A673 (cell line): Measurements from ENCODE around the gene RABGAP1L. TPM values are rescaled to one million over a fixed set of nuclear protein-coding genes. Genes with fewer than 3 reads are reported as not detected.

ENCODE experiments used
- BruUV-seq: library from RNA; stranded (reverse); fragments of 400-500 nt; replicated peaks from 2 replicates; lab custom pipeline; 2021; lab: Mats Ljungman, UMichigan
- CTCF ChIA-PET: fragments of 300-600 bp; sonication (Branson Sonifier 250); formaldehyde crosslinking; loops from one replicate; lab custom pipeline; 2022; ENCODE audit warnings: antibody characterized with exemption; lab: Charles Lee
- POLR2A ChIA-PET: fragments of 300-600 bp; sonication (Branson Sonifier 250); formaldehyde crosslinking; loops from one replicate; lab custom pipeline; 2022; ENCODE audit warnings: antibody characterized with exemption; ENCODE audit not compliant: low non-redundant PET; lab: Charles Lee
- DNase-seq: peaks from one replicate; pipeline ENCODE4 v3.0.0-alpha.2; 2015; ENCODE audit warnings: low spot score
- H3K27ac ChIP-seq: fragments of 200-600 bp; sonication (generic); 2 replicates; pipeline ENCODE4 v1.5.1; 2016; ENCODE audit warnings: mixed run types, low read depth, mild to moderate bottlenecking, mixed read lengths, antibody characterized with exemption, low read length; ENCODE audit not compliant: poor library complexity, severe bottlenecking
- H3K27me3 ChIP-seq: fragments of 200-600 bp; sonication (generic); replicated peaks from 2 replicates; pipeline ENCODE4 v1.6.1; 2017; ENCODE audit warnings: mixed run types, low read depth, mild to moderate bottlenecking, mixed read lengths, antibody characterized with exemption, low read length; ENCODE audit not compliant: insufficient read depth, poor library complexity
- H3K36me3 ChIP-seq: fragments of 200-600 bp; sonication (generic); 2 replicates; pipeline ENCODE4 v1.6.1; 2016; ENCODE audit warnings: mixed run types, mild to moderate bottlenecking, mixed read lengths, antibody characterized with exemption, low read length; ENCODE audit not compliant: insufficient read depth, poor library complexity, severe bottlenecking
- H3K4me1 ChIP-seq: fragments of 200-600 bp; sonication (generic); 2 replicates; pipeline ENCODE4 v1.6.1; 2017; ENCODE audit warnings: mixed run types, mild to moderate bottlenecking, mixed read lengths, antibody characterized with exemption, low read length; ENCODE audit not compliant: insufficient read depth, poor library complexity, severe bottlenecking
- H3K4me3 ChIP-seq: fragments of 200-600 bp; sonication (generic); 2 replicates; pipeline ENCODE4 v1.5.1; 2016; ENCODE audit warnings: low read depth, mixed run types, mild to moderate bottlenecking, mixed read lengths, low read length; ENCODE audit not compliant: poor library complexity, severe bottlenecking
- H3K9me3 ChIP-seq: fragments of 200-600 bp; sonication (generic); 2 replicates; pipeline ENCODE4 v1.6.1; 2016; ENCODE audit warnings: mixed run types, low read depth, mild to moderate bottlenecking, mixed read lengths, antibody characterized with exemption, low read length; ENCODE audit not compliant: poor library complexity, severe bottlenecking
- CTCF ChIP-seq: fragments of 300-800, 200-600 bp; sonication (generic); conservative IDR thresholded peaks from 2 replicates; pipeline ENCODE4 v1.5.1; 2017; ENCODE audit warnings: low read depth, mild to moderate bottlenecking, antibody characterized with exemption, low read length, moderate library complexity, mixed read lengths
- EZH2 ChIP-seq: fragments of 200-600 bp; sonication (generic); IDR thresholded peaks from 2 replicates; pipeline ENCODE4 v1.6.1; 2017; ENCODE audit warnings: borderline replicate concordance, low read depth, mild to moderate bottlenecking, mixed read lengths, antibody characterized with exemption, low read length; ENCODE audit not compliant: poor library complexity, severe bottlenecking
- intact Hi-C: fragments of 100-400 bp; cut with micrococcal nuclease; formaldehyde crosslinking; loops from one replicate; pipeline ENCODE4 v1.10.0; 2022; ENCODE audit not compliant: unreplicated experiment
- total RNA-seq: library from RNA; stranded (reverse); gene quantifications from 2 replicates; pipeline ENCODE4 v1.2.3, GENCODE V29; 2021

Gene RABGAP1L
- total RNA-seq, 1 experiment from 2014 or later = 19.3 TPM

DNA sequence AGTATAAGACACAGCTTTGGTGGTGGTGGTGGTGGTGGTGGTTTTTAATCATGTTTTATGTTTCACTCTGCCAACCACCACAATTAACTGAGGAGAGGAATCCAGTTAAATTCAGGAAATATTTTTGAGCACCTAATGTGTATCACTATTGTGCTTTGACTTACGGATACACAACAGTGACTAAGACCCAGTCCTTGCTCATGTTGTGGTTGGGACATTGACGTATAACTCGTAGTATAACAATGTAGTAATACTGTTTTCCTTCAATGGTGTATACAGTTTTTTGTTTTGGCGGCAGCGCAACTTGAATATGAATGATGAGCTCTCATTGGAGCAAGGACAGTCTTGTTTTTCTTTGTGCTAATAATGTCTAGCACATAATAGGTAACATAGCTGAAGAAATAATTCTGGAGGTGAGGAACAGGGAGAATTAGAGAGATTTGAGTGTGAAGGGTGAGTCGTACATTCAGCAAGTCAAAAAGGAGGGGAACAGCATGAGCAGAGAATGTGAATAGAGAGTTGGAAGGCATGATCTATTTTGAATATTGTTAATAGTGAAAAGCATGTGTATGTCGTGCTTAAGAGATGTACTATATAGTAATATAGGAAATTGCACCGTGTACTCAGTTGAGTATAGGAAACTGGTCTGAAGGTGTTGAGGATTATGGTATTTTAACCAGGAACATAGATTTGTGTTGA, 845.9 kb downstream of the RABGAP1L start:
- Histone ChIP-seq H3K4me3 (no peak overlapping the region), H3K9me3 (no peaks in the 10 kb centered on the region), H3K27me3 (no peaks in the 10 kb centered on the region), H3K27ac (no peak overlapping the region), H3K36me3 (peaks cover 54% of the 10 kb centered on the region), H3K4me1 (peaks cover 5% of the 10 kb centered on the region)
- no peak for DNase-seq
- no peak for TF ChIP-seq CTCF
- TF ChIP-seq EZH2 = no peak
- no TSS peak for BruUV-seq
- CTCF ChIA-PET = no interaction called here
- POLR2A ChIA-PET = no interaction called here
- intact Hi-C loops = no loop called here

DNA sequence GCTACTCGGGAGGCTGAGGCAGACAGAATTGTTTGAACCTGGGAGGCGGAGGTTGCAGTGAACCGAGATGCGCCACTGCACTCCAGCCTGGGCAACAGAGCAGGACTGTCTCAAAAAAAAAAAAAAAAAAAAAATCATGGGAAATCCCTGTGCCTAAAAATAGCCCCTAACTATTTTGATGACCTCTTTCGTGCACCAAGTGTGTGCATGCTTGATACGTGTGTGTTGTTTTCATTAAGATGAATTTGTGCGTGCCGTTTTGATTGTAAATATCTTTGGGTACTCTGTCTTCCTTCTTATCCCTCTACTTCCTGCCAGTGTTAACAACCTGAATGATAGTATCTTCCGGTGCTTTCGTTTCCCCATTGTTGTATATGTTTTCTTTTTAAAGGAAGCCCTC, 850.2 kb downstream of the RABGAP1L start:
- BruUV-seq = no TSS peak
- no peak overlapping the region for H3K27ac ChIP-seq
- H3K9me3 ChIP-seq = no peaks in the 10 kb centered on the region
- ChIA-PET POLR2A (no interaction called here), CTCF (no interaction called here)
- H3K4me3 ChIP-seq = no peak overlapping the region
- peaks cover 97% of the 10 kb centered on the region for H3K36me3 ChIP-seq
- intact Hi-C loops = no loop called here
- H3K27me3 ChIP-seq = no peaks in the 10 kb centered on the region
- no peak for TF ChIP-seq EZH2
- TF ChIP-seq CTCF = no peak
- DNase-seq = no peak
- H3K4me1 ChIP-seq = no peaks in the 10 kb centered on the region

GRCh38 chr1:175013445-175013844, 854.1 kb downstream of the RABGAP1L start:
- intact Hi-C loops = no loop called here
- Histone ChIP-seq H3K9me3 (no peaks in the 10 kb centered on the region), H3K27ac (no peak overlapping the region), H3K36me3 (peaks cover 86% of the 10 kb centered on the region), H3K27me3 (no peaks in the 10 kb centered on the region), H3K4me1 (peaks cover 3% of the 10 kb centered on the region), H3K4me3 (no peak overlapping the region)
- ChIA-PET CTCF (no interaction called here), POLR2A (no interaction called here)
- BruUV-seq = no TSS peak
- TF ChIP-seq CTCF (no peak), EZH2 (no peak)
- DNase-seq = no peak
